ENCODE data around the gene SCAPER. TPM values are rescaled to one million over a fixed set of nuclear protein-coding genes. Genes with fewer than 3 reads are reported as not detected.

Gene SCAPER
- total and polyA plus RNA-seq, 8 donors: 4.9 to 136 (median 18.2) TPM

- peak in 1 of 2 donors; percentile 77 for DNase-seq
- WGBS, 5 donors: 0 to 3% (median 2%) methylated on average over 33 to 65 of the region's 65 CpGs
- intact Hi-C loops (cut with DNase I; ENCODE audit: low total_unique reads): no loop called here
- Histone ChIP-seq H3K4me3 (peak overlapping the region; percentile 50 to 65 (median 58)), H3K9me3 (peaks cover 0 to 8% (median 0%) of the 10 kb centered on the region in 4 donors), H3K27ac (peak overlapping the region; percentile 41 to 76 (median 63)), H3K36me3 (no peaks in the 10 kb centered on the region), H3K27me3 (peaks cover 20 to 70% (median 61%) of the 10 kb centered on the region in 3 donors), H3K4me1 (peaks cover 37 to 54% (median 44%) of the 10 kb centered on the region in 4 donors)
- TF ChIP-seq, protein P1, sequence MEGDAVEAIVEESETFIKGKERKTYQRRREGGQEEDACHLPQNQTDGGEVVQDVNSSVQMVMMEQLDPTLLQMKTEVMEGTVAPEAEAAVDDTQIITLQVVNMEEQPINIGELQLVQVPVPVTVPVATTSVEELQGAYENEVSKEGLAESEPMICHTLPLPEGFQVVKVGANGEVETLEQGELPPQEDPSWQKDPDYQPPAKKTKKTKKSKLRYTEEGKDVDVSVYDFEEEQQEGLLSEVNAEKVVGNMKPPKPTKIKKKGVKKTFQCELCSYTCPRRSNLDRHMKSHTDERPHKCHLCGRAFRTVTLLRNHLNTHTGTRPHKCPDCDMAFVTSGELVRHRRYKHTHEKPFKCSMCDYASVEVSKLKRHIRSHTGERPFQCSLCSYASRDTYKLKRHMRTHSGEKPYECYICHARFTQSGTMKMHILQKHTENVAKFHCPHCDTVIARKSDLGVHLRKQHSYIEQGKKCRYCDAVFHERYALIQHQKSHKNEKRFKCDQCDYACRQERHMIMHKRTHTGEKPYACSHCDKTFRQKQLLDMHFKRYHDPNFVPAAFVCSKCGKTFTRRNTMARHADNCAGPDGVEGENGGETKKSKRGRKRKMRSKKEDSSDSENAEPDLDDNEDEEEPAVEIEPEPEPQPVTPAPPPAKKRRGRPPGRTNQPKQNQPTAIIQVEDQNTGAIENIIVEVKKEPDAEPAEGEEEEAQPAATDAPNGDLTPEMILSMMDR (IDR thresholded peaks at IDR 0.05): no peak
- TF ChIP-seq POLR2A (IDR thresholded peaks at IDR 0.05) (no peak), POLR2AphosphoS5 (IDR thresholded peaks at IDR 0.05) (no peak), EP300 (IDR thresholded peaks at IDR 0.05) (no peak)
These were observed 559.1 kb downstream of the SCAPER start for GRCh38 chr15:76345880-76346668.

GRCh38 chr15:76345583-76345879 lies 559.6 kb downstream of the SCAPER start:
- Histone ChIP-seq H3K4me1 (peaks cover 43 to 60% (median 50%) of the 10 kb centered on the region in 4 donors), H3K9me3 (peaks cover 0 to 8% (median 0%) of the 10 kb centered on the region in 4 donors), H3K4me3 (peak overlapping the region; percentile 50 to 65 (median 58)), H3K27me3 (peaks cover 21 to 75% (median 66%) of the 10 kb centered on the region in 3 donors), H3K36me3 (no peaks in the 10 kb centered on the region), H3K27ac (peak overlapping the region in 2 of 5 donors; percentile 75 to 76)
- no peak for DNase-seq
- 9 to 25% (median 17%) methylated on average over 7 of the region's 7 CpGs for WGBS, 5 donors
- TF ChIP-seq POLR2A (IDR thresholded peaks at IDR 0.05): no peak
- TF ChIP-seq POLR2AphosphoS5 (IDR thresholded peaks at IDR 0.05): no peak
- TF ChIP-seq, protein P1 (IDR thresholded peaks at IDR 0.05): no peak
- TF ChIP-seq EP300 (IDR thresholded peaks at IDR 0.05): no peak
- intact Hi-C loops (cut with DNase I; ENCODE audit: low total_unique reads): no loop called here

DNA sequence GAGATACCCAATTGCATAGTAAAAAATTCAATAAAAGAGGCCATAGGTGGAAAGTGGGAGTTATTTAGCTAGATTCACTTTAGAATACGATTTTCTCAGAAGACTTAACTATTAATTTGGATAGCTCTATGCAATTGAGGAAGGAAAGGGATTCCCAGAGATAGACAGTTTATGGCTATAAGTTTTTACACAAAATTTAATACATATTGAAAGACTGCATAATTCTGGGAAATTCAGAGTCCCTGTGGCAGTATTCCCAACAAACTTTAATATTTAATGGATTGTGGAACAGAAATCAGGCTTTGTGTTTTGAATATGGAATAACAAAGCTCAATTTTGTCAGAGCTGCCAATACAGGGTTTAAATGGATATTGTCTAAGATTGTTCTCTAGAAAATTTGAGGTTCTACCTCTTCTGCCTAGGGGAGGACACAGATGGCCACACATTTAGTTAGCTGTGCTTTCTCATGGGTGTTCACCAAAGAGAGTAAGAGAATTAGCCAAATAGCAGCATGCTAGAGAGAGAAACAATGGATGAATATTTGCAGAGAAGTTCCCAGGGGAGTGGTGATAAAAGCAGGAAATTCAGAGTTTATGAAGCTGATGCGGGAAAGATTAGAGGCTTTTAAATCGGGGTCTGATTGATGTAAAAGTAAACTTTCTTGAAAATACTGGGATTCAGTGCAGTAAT lies 560.1 kb downstream of the SCAPER start:
- H3K9me3 ChIP-seq: peaks cover 0 to 8% (median 0%) of the 10 kb centered on the region in 4 donors
- no peak overlapping the region for H3K4me3 ChIP-seq
- peaks cover 21 to 80% (median 71%) of the 10 kb centered on the region in 3 donors for H3K27me3 ChIP-seq
- no peak for DNase-seq
- H3K36me3 ChIP-seq: no peaks in the 10 kb centered on the region
- 25 to 35% (median 30%) methylated on average over 3 of the region's 3 CpGs for WGBS, 5 donors
- peaks cover 48 to 65% (median 55%) of the 10 kb centered on the region in 4 donors for H3K4me1 ChIP-seq
- intact Hi-C loops (cut with DNase I; ENCODE audit: low total_unique reads): no loop called here
- H3K27ac ChIP-seq: peak overlapping the region in 1 of 5 donors; percentile 76
- TF ChIP-seq EP300 (IDR thresholded peaks at IDR 0.05) (no peak), POLR2A (IDR thresholded peaks at IDR 0.05) (no peak), POLR2AphosphoS5 (IDR thresholded peaks at IDR 0.05) (no peak)
- TF ChIP-seq, protein P1 (IDR thresholded peaks at IDR 0.05): no peak

DNA sequence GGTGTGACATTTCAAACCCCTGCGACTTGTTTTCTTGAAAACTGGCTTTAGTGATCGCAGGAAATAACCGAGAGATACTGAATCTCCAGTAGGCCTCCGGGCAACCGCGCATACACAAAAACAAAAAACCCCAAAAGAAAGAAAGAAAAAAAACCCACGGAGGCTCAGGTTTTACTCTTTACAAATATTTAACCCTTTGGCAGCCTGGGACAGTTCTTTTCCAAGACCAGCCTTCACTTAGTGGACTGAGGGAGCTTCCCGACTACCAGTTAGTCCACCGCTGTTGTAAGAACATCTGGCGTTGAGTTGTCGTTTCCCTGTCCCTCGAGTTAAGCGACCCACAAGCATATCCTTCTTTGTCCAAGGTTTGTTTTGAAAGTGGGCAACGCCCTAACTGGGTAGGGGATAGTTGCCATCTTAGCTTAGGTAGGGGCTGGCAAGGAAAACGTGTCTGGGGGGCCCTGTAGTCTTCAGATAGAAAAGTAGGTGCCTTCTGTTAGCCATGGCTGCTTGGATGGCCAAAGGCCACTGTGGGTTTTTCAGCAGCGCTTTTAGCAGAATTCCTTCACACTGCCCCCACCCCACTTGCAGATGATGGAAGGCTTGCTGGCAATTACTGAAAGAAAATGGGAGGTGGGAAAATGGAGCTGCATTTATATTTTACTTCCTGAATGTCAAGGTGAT lies 561.7 kb downstream of the SCAPER start:
- Histone ChIP-seq H3K4me3 (peak overlapping the region in 3 of 4 donors; percentile 24 to 63 (median 30)), H3K36me3 (no peaks in the 10 kb centered on the region), H3K27me3 (peaks cover 21 to 96% (median 87%) of the 10 kb centered on the region in 3 donors), H3K4me1 (peaks cover 57 to 80% (median 68%) of the 10 kb centered on the region in 4 donors), H3K27ac (peak overlapping the region in 2 of 5 donors; percentile 18 to 74), H3K9me3 (peaks cover 0 to 8% (median 0%) of the 10 kb centered on the region in 4 donors)
- 30 to 58% (median 38%) methylated on average over 16 of the region's 16 CpGs for WGBS, 5 donors
- DNase-seq: no peak
- intact Hi-C loops (cut with DNase I; ENCODE audit: low total_unique reads): no loop called here
- TF ChIP-seq EP300 (IDR thresholded peaks at IDR 0.05) (no peak), POLR2A (IDR thresholded peaks at IDR 0.05) (no peak), POLR2AphosphoS5 (IDR thresholded peaks at IDR 0.05) (no peak)
- TF ChIP-seq, protein P1 (IDR thresholded peaks at IDR 0.05): no peak
